Neural progenitor cell (in vitro differentiated cells): ENCODE measurements around the gene PITPNC1. TPM values are rescaled to one million over a fixed set of nuclear protein-coding genes. Genes with fewer than 3 reads are reported as not detected.

Source experiments
- DNase-seq: peaks from one replicate; pipeline ENCODE4 v3.0.0-alpha.2; 2016; ENCODE audit warnings: low spot score
- H2AFZ ChIP-seq: fragments of 200-600 bp; sonication (generic); replicated peaks from 2 replicates; pipeline ENCODE4 v1.6.1; 2016; ENCODE audit warnings: antibody characterized with exemption
- H3F3A ChIP-seq: fragments of 200-600 bp; sonication (generic); 2 replicates; pipeline ENCODE4 v1.6.1; 2016; ENCODE audit warnings: antibody characterized with exemption, low read depth
- H3K27ac ChIP-seq: fragments of 200-600 bp; sonication (generic); 2 replicates; pipeline ENCODE4 v1.5.1; 2016; ENCODE audit warnings: mild to moderate bottlenecking
- H3K27me3 ChIP-seq: fragments of 200-600 bp; sonication (generic); 2 replicates; pipeline ENCODE4 v1.6.1; 2016; ENCODE audit warnings: mild to moderate bottlenecking, moderate library complexity
- H3K36me3 ChIP-seq: fragments of 200-600 bp; sonication (generic); 2 replicates; pipeline ENCODE4 v1.5.1; 2016
- H3K4me1 ChIP-seq: fragments of 200-600 bp; sonication (generic); 2 replicates; pipeline ENCODE4 v1.6.1; 2016; ENCODE audit warnings: mixed run types
- H3K4me2 ChIP-seq: fragments of 200-600 bp; sonication (generic); 2 replicates; pipeline ENCODE4 v1.6.1; 2016
- H3K4me3 ChIP-seq: fragments of 200-600 bp; sonication (generic); 2 replicates; pipeline ENCODE4 v1.5.1; 2016
- H3K79me2 ChIP-seq: fragments of 200-600 bp; sonication (generic); 2 replicates; pipeline ENCODE4 v1.6.1; 2016; ENCODE audit warnings: low read depth
- H3K9ac ChIP-seq: fragments of 200-600 bp; sonication (generic); 2 replicates; pipeline ENCODE4 v1.6.1; 2016
- H3K9me3 ChIP-seq: fragments of 200-600 bp; sonication (generic); 2 replicates; pipeline ENCODE4 v1.5.1; 2016; ENCODE audit warnings: low read depth
- H4K20me1 ChIP-seq: fragments of 200-600 bp; sonication (generic); 2 replicates; pipeline ENCODE4 v1.6.1; 2016; ENCODE audit warnings: low read depth
- H3K27ac Mint-ChIP-seq: 3 replicates; pipeline ENCODE4 v1.8.0; 2021; ENCODE audit warnings: mixed read lengths
- H3K27me3 Mint-ChIP-seq: 2 replicates; pipeline ENCODE4 v1.8.0; 2022; ENCODE audit warnings: low read depth, mild to moderate bottlenecking, inconsistent platforms, moderate library complexity, mixed read lengths; ENCODE audit not compliant: insufficient read depth
- H3K36me3 Mint-ChIP-seq: 3 replicates; pipeline ENCODE4 v1.8.0; 2021; ENCODE audit warnings: mixed read lengths
- H3K4me1 Mint-ChIP-seq: 3 replicates; pipeline ENCODE4 v1.8.0; 2021; ENCODE audit warnings: mixed read lengths
- H3K4me3 Mint-ChIP-seq: 3 replicates; pipeline ENCODE4 v1.8.0; 2021; ENCODE audit warnings: mild to moderate bottlenecking, moderate library complexity, mixed read lengths
- H3K9me3 Mint-ChIP-seq: 3 replicates; pipeline ENCODE4 v1.8.0; 2020; ENCODE audit warnings: mixed read lengths
- CTCF ChIP-seq: fragments of 200-600 bp; sonication (generic); IDR thresholded peaks from 2 replicates; pipeline ENCODE4 v1.5.1; 2017; ENCODE audit warnings: antibody characterized with exemption, mild to moderate bottlenecking
- EZH2 ChIP-seq: fragments of 200-600 bp; sonication (generic); IDR thresholded peaks from 2 replicates; pipeline ENCODE4 v1.6.1; 2017; ENCODE audit warnings: antibody characterized with exemption, mild to moderate bottlenecking, moderate library complexity
- EZH2phosphoT487 ChIP-seq: fragments of 200-600 bp; sonication (generic); IDR thresholded peaks from 2 replicates; pipeline ENCODE4 v1.6.1; 2017; ENCODE audit warnings: antibody characterized with exemption
- total RNA-seq: library from RNA; depleted of rRNA; stranded (reverse); fragments of >200 nt; gene quantifications from 2 replicates; pipeline ENCODE4 v1.2.3, GENCODE V29; 2015; ENCODE audit warnings: low replicate concordance

The PITPNC1 gene
- total RNA-seq, 1 donor from 2014 or later: 8.1 TPM

- Histone ChIP-seq H2AFZ (no peak overlapping the region), H3K36me3 (no peaks in the 10 kb centered on the region), H3K27me3 (no peaks in the 10 kb centered on the region), H3F3A (no peaks in the 10 kb centered on the region), H3K4me2 (no peak overlapping the region), H3K4me3 (no peak overlapping the region), H3K9me3 (no peaks in the 10 kb centered on the region), H3K4me1 (no peaks in the 10 kb centered on the region), H3K27ac (no peak overlapping the region), H3K79me2 (no peaks in the 10 kb centered on the region), H4K20me1 (no peaks in the 10 kb centered on the region), H3K9ac (no peak overlapping the region)
- Mint-ChIP-seq H3K27ac (peak overlapping the region; percentile 74), H3K4me1 (peaks cover 28% of the 10 kb centered on the region), H3K9me3 (no peaks in the 10 kb centered on the region), H3K36me3 (peaks cover 2% of the 10 kb centered on the region), H3K4me3 (no peak overlapping the region), H3K27me3 (peaks cover 9% of the 10 kb centered on the region)
- TF ChIP-seq EZH2phosphoT487 (no peak), CTCF (no peak), EZH2 (no peak)
- DNase-seq: no peak
Measured at GRCh38 chr17:67569873-67570272, 192.8 kb downstream of the PITPNC1 start.

GRCh38 chr17:67570797-67571196 is 193.7 kb downstream of the PITPNC1 start:
- peaks cover 9% of the 10 kb centered on the region for H3K27me3 Mint-ChIP-seq
- DNase-seq: no peak

GRCh38 chr17:67571478-67571877 is 194.4 kb downstream of the PITPNC1 start:
- Mint-ChIP-seq H3K4me1 (peaks cover 28% of the 10 kb centered on the region), H3K4me3 (no peak overlapping the region), H3K27ac (no peak overlapping the region), H3K27me3 (peaks cover 9% of the 10 kb centered on the region), H3K9me3 (no peaks in the 10 kb centered on the region), H3K36me3 (peaks cover 2% of the 10 kb centered on the region)
- Histone ChIP-seq H3K4me3 (no peak overlapping the region), H3K4me2 (no peak overlapping the region), H3F3A (no peaks in the 10 kb centered on the region), H3K79me2 (no peaks in the 10 kb centered on the region), H4K20me1 (no peaks in the 10 kb centered on the region), H3K27ac (no peak overlapping the region), H3K27me3 (no peaks in the 10 kb centered on the region), H2AFZ (no peak overlapping the region), H3K4me1 (no peaks in the 10 kb centered on the region), H3K9ac (no peak overlapping the region), H3K9me3 (no peaks in the 10 kb centered on the region), H3K36me3 (no peaks in the 10 kb centered on the region)
- no peak for DNase-seq
- TF ChIP-seq CTCF: no peak
- TF ChIP-seq EZH2phosphoT487: no peak
- TF ChIP-seq EZH2: no peak

More at GRCh38 chr17:67570797-67571196, 193.7 kb downstream of the PITPNC1 start:
- Histone ChIP-seq H3K27me3 (no peaks in the 10 kb centered on the region), H2AFZ (no peak overlapping the region), H3K27ac (no peak overlapping the region), H3K4me3 (no peak overlapping the region), H4K20me1 (no peaks in the 10 kb centered on the region), H3K9ac (no peak overlapping the region), H3K36me3 (no peaks in the 10 kb centered on the region), H3K4me1 (no peaks in the 10 kb centered on the region), H3K4me2 (no peak overlapping the region), H3F3A (no peaks in the 10 kb centered on the region), H3K9me3 (no peaks in the 10 kb centered on the region), H3K79me2 (no peaks in the 10 kb centered on the region)
- Mint-ChIP-seq H3K9me3 (no peaks in the 10 kb centered on the region), H3K4me3 (no peak overlapping the region), H3K36me3 (peaks cover 2% of the 10 kb centered on the region), H3K27ac (no peak overlapping the region), H3K4me1 (peaks cover 28% of the 10 kb centered on the region)
- TF ChIP-seq EZH2: no peak
- TF ChIP-seq CTCF: no peak
- no peak for TF ChIP-seq EZH2phosphoT487
